GM12874 (cell line): Measurements from ENCODE around the gene SOST.
A peak's percentile ranks its signal among the peaks of the same experiment; 100 is the strongest.

Experiments used
- TF ChIP-seq, protein P1 (sequence below): IDR thresholded peaks from 2 replicates; pipeline ENCODE4 v1.5.1; 2011; ENCODE audit warnings: low read depth, mild to moderate bottlenecking, control low read depth, low read length, moderate library complexity; ENCODE audit not compliant: insufficient read depth

SOST gene

DNA sequence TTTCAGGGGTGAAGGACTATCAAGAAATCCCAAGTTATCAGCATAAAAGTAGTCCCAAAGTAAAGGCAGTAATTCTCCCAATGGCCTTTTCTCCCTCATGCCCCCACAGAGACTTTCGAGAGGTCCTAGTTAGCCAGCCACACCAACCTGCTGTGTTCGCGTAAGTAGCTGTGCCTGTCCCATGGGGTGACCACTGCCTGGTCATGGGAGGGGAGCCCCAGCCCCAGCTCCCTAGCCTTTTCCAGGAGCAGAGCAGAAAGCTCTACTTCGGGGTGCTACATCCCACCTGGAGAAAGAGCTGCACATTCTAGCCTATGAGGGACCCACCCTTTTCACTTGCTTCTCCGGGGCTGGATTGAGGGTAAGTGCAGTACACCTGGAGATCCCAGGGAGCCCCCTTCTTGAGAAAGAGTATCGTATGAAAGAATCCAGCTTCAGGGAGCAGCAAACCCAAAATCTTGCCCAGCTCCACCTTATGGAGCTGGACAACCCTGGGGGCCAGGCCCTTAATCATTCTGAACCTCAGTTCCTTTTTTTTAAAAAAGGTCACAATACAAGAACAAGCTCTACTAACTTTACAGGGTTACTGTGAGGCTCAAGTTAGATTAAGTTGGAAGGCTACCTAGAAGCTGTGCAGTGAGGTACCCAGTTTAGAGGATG, 8.6 kb upstream of the SOST start:
- TF ChIP-seq, protein P1, sequence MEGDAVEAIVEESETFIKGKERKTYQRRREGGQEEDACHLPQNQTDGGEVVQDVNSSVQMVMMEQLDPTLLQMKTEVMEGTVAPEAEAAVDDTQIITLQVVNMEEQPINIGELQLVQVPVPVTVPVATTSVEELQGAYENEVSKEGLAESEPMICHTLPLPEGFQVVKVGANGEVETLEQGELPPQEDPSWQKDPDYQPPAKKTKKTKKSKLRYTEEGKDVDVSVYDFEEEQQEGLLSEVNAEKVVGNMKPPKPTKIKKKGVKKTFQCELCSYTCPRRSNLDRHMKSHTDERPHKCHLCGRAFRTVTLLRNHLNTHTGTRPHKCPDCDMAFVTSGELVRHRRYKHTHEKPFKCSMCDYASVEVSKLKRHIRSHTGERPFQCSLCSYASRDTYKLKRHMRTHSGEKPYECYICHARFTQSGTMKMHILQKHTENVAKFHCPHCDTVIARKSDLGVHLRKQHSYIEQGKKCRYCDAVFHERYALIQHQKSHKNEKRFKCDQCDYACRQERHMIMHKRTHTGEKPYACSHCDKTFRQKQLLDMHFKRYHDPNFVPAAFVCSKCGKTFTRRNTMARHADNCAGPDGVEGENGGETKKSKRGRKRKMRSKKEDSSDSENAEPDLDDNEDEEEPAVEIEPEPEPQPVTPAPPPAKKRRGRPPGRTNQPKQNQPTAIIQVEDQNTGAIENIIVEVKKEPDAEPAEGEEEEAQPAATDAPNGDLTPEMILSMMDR = no peak

DNA sequence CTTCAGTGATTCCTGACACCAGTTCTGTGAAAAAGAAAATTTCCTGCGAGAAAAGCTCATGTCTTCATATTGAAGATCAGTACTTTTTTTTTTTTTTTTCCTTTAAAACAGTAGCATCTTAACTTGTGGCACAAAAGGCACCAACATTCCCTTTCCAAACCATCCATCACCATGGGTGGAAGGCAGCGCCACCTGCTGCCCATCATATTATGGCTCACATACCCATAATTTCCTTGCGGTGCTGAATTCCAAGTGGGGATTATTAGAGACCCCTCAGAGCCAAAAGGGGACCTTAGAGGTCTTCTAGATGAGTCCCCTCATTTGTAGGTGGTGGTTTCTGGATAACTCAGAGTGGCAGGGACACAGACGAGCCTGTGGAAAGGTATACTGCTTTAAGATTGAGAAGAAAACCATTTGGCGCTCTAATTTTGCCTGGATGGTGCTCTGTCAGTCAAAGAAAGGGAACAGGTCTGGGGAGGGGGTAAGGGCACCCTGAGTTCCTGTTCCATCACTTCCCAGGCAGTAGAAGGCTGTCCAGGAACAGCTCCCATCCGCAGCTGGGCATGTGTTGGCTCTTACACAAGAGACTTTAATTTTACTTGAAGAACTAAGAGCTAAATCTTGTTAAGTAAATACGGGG, 7.9 kb upstream of the SOST start:
- TF ChIP-seq, protein P1 = peak; percentile 81

DNA sequence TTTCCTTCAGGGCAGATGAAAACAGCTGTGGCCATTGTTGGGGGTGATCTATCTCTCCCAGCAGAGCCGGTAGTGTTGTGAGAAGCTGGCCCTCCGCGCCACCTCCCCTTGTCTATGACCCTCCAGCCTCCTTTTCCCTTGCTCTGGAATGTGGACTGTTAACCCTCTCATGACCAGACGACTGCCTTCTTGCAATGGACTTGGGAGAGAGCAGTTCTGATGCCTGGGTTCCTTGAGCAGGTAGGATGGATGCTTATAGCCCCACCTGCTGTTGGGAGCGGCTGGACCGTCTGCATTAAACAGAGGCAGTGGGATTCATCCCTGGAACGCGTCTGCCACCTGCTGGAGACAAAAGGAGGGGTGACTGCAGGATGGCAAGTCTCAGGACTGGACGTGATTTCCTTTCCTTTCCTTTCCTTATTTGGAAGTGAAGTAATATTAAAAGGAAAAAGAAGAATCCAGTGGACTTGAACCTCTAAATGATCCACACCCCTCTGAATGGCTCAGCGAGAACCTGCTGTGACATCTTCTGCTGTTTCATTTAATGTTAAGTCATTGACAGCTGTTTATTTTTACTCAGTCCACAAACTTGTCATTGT, 1.8 kb upstream of the SOST start:
- TF ChIP-seq, protein P1 = peak; percentile 92

DNA sequence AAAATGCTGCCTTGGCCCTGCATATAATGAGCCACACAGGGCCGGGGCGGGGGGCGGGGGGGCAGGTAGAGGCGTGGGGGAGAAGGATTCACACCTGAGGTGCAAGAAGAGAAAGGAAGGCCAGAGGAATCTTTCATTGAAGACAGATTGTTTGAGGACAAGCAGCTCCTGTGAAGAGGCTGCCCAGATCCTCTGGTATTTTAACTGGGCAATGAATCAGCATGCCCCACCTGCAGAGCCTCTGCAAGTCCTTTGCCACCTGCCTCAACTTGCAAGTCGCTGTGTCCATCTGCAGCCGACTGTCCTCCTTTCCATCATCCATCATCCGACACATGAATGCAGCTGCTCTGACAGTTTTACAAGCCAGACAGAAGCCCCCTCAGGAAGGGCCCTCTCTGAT, 1.2 kb upstream of the SOST start:
- TF ChIP-seq, protein P1 = no peak

DNA sequence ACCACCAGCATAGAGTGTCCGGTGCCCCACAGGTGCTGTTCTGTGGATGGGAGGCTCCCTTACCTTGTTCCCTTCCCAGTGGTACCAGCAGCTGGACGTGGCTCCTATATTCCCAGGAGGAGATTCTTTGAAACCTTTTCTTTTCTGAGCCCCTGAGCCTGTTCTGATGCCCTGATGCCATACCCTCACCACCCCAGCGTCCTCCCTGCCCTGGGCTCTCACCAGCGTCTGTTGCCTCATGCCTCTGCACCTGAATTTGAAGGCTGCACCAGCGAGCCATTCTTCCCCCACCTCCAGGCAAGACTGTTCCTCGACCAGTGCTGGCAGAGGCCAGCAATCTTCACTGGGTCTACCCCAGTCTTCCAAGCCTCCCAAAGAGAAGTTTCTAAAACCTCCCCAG, 505 bp downstream of the SOST start:
- TF ChIP-seq, protein P1 = no peak

DNA sequence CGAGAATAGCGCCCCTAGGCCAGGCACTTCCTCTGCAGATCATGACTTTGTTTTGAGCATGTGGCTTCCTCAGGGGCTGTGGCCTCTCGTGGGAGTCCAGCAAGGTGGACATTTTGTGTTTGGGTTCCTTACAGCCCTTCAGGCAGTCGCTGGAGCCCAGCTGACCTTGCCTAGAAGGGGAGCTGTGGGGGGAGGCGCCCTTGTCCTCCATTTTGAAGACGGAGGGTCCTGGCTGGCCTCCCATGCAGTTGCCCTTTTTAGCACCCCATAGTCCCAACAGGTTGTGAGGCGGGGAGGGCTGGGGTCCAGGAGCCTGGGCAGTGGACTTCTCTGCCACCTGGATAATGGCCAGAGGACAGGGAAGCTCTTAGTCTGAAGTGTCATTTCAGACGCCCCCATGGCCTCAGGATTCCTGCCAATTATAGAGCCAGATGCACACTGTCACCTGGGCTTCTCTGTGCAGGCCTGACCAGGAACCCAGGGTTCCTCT, 1.4 kb downstream of the SOST start:
- TF ChIP-seq, protein P1 = no peak

DNA sequence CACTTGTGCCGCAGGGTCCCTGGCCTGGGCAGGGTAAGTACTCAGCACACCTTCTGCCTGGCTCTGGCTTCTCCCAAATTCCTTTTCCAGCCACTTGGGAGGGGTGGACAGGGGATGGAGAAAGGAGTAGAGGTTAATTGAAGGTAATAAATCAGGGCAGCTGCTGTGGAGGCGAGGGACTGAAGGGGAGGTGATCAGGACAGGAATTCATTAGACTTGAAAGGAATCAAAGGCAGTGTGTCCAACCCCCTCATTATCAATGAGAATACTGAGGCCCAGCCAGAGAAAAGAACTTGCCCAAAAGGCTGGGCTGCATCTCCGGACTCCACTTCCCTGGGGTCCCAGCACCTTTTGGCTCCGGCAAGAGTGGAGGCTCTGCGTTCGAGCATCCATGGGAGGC, 2.4 kb downstream of the SOST start:
- TF ChIP-seq, protein P1 = no peak
